LNCaP clone FGC (cell line): ENCODE measurements around the gene ATPAF1.

Source experiments
- DNase-seq: peaks from one replicate; pipeline ENCODE4 v3.0.0-alpha.2; 2011; ENCODE audit warnings: low read depth
- H3K4me3 ChIP-seq: 2 replicates; pipeline ENCODE4 v1.5.1; 2011; ENCODE audit warnings: mild to moderate bottlenecking, low read depth, low read length, control low read depth
- CTCF ChIP-seq: IDR thresholded peaks from 2 replicates; pipeline ENCODE4 v1.5.1; 2012; ENCODE audit warnings: mild to moderate bottlenecking; ENCODE audit not compliant: control insufficient read depth, insufficient read depth; ENCODE audit errors: extremely low read depth

Gene ATPAF1

DNA sequence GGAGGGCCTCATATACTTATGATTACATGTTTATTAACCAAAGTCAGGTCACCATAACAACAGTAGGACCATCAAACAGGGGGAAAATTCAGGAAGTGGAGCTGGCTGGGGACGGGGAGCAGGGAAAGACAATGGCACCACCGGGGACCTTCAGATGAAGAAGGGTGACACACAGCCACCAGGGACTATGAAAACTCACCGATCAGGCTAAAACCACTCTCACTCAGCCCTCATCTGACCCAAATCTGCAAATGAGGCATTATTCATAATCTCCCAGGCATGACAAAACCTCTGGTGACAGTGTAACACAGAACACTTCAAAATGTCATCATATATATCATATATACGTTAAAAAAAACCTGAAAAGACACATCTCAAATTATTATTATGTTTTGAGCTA lies 75.3 kb downstream of the ATPAF1 start:
- no peak for DNase-seq
- H3K4me3 ChIP-seq, result no peak overlapping the region
- no peak for TF ChIP-seq CTCF

- no peak overlapping the region for H3K4me3 ChIP-seq
- DNase-seq, result no peak
- TF ChIP-seq CTCF, result no peak
Measured at GRCh38 chr1:46589529-46589928, 78.6 kb downstream of the ATPAF1 start.

DNA sequence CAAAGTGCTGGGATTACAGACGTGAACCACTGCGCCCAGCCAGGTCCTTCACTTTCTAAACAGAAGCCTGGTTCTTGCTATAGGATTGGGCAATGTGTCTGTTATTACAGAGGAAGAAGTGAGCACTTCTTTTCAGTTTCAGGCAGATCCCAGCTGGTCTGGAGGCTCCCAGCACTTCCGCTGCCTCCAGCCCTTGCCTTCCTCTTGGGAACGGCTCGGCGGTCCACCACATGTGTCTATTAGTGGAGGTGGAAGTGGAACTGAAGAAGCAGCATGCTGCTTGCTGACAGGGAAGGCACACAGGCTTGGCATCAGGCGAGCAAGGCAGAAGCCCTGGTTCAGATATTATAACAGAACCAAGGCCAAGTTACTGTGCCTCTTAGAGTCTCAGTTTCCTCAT lies 81.1 kb downstream of the ATPAF1 start:
- DNase-seq, result no peak
- H3K4me3 ChIP-seq, result no peak overlapping the region
- TF ChIP-seq CTCF, result no peak

DNA sequence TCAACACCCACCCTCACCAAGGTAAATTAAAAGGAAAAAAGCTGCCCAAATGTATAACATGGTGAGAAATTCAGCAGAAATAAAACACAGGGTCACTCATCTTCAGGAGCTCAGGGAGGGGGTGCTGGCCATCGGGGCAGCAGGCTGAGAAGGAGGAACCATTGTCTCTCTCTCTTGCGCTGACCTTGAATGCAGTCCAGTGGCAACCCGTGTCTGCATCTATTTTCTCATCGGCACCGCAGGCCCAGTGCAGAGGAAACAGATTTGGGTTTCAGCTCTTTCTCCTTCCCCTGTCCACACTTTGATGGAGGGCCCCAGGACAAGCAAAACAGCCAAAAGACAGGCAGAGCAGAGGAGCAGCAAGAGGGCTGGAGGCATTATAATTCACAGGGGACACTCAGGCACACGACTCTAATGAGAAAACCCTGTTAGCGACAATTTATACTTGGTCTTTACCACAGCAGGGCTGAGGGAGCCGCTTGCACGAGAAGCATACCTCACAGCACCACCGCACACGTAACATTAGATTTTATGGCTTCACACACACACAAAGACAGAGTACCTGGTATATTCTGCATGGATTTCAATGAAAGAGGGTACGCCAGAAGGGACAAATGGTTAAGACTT lies 82.7 kb downstream of the ATPAF1 start:
- no peak for TF ChIP-seq CTCF
- H3K4me3 ChIP-seq, result no peak overlapping the region
- DNase-seq, result no peak

GRCh38 chr1:46583494-46583893 lies 84.7 kb downstream of the ATPAF1 start:
- no peak for TF ChIP-seq CTCF
- no peak for DNase-seq
- H3K4me3 ChIP-seq, result no peak overlapping the region

GRCh38 chr1:46582972-46583371 lies 85.2 kb downstream of the ATPAF1 start:
- TF ChIP-seq CTCF, result no peak

More at GRCh38 chr1:46582972-46583371, 85.2 kb downstream of the ATPAF1 start:
- H3K4me3 ChIP-seq, result no peak overlapping the region
- no peak for DNase-seq
